HG03175 (cell line): ENCODE measurements around the gene ADCY3.

Experiments used
- ATAC-seq: cut with Tn5 transposase; IDR thresholded peaks from one replicate; pipeline ENCODE4 v1.9.1; 2021; ENCODE audit warnings: mild to moderate bottlenecking, moderate library complexity; ENCODE audit not compliant: unreplicated experiment

ADCY3 gene

DNA sequence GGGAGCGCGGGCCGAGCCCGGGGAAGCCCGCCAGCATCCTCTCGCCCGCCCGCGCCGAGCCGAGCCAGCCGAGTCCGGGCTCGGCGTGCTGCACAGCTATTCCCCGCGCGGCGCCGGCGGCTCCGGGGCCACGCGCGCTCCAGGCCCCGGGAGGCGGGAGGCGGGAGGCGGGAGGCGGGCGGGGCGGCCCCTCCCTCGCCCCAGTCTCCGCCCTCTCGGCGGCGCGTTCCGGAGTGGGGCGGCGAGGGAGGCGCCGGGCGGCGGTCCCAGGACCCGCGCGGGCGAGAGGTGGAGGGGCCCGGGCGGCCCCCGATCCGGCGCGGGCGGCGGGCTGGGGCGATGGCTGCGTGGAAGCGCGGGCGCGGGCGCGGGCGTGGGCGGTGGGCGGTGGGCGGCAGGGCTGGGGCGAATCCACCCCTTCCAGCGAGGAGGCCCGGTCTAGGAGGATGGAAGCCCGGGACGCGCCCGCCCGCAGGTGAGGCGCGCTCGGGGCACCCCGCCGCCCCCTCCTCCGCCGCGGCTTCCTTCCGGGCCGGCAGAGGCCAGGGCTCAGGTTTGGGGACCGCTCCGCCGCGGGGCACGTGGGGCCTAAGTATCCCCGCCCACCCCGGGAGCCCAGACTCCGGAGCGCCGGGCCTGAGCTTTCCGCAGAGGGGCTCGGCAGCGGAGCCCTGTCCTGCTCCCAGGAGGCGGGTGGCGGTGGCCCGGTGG is at the start of gene ADCY3:
Gene ADCY3, minus strand, starts transcription at position 140 of the 711 bp plus-strand sequence. CDS start 1,250 bp downstream, outside the sequence.
- ATAC-seq = peak; percentile 52

DNA sequence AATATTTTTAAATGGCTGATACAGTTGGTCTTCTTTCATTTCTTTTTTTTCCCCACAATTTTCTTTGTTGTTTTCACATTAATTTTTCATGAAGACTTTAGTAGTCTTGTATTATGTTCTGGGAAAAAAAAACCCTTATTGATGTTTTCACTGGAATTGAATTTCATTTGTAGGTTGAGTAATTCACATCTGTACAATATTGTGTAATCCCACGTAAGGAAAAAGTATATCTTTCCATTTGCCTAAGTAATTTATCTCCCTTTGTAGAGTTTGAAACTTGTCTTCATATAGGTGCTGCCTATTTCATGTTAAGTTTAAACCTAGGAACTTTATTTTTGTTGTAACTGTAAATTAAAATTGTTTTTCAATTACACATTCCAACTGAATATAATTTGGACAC is 49.7 kb upstream of the ADCY3 start:
- ATAC-seq = no peak

DNA sequence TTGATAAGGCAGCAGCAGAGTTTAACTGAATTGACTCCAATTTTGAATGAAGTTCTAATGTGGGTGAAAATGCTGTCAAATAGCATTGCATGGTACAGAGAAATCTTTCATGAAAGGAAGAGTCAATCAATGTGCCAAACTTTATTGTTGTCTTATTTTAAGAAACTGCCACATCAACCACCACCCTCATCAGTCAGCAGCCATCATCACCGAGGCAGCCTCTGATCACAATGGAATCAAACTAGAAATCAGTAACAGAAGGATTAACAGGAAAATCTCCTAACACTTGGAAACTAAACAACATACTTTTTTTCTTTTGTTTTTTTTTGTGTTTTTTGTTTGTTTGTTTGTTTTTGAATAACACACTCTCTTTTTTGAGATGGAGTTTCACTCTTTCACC is 41.9 kb upstream of the ADCY3 start:
- ATAC-seq = no peak

DNA sequence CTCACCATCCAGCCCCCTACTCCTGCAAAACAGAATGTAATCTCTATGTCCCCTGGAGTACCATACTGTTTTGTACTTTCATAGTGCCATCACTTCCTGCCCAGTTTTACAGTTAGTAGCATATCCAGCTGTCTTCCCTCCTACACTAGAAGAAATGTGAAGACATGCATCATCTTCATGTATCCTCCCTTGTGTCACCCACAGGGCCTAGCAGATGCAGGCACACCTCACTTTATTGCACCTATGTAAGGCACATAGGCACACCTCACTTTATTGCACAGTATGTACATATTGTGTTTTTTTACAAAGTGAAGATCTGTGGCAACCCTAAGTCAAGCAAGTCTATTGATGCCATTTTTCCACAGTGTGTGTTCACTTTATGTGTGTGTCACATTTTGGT is 39.7 kb upstream of the ADCY3 start:
- ATAC-seq = no peak

DNA sequence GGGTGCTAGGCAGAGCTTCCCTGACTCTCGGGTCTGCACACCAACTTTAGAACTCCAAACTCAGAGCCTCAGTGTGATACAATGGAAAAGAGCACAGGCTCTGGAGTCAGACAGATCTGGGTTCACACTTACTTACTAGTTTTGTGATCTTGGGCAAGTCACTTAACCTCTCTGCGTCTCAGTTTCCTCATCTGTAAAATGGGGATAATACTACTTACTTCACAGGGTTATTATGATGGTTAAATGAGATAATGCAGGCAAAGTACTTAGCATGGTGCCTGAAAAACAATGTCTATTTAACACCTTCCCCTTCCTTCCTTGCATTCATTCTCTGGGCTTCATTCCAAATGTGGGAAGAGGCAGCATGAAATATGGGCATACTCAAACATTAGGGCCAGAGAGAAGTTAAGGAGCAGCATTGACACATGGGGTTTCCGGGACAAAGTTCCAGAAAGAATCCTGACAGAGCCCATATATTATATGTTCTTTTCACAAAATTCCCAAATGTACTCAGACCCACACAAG is 38.4 kb upstream of the ADCY3 start:
- ATAC-seq = no peak

DNA sequence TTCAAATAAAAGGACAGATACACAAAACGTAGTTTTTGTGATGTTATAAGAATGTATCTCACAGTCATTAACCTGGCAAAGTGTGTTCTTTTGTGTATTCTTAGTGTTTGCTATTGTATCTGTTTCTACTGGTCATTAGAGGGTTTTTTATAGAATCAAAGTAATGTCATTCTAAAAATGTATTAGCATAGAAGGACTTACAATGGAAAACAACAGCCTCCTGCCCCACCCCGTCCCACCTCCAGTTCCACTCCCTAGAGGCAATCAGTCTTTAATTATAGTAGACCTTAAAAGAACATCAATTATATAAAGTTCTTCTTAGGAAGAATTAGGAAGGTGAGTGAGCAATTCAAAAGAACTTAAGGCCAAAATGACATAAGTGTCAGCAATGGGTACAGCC is 37.9 kb upstream of the ADCY3 start:
- no peak for ATAC-seq

DNA sequence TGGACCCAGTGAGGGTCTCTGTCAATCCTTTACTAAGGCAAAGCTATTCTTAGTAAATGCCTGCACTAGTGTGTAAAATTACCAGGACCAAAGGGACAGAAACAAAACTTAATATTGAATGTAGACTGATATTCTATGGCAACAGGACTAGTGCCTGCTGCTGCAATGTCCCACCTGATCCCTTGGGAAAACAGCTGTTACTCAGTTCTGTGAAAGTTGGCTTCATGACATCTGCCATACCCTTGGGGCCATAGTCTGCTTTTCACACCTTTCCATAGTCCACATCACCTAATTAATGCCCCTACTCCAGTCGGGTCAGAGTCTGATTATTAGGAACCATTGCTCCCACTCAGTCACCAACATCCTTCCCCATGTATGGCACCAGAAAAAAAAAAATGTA is 37.2 kb upstream of the ADCY3 start:
- no peak for ATAC-seq

DNA sequence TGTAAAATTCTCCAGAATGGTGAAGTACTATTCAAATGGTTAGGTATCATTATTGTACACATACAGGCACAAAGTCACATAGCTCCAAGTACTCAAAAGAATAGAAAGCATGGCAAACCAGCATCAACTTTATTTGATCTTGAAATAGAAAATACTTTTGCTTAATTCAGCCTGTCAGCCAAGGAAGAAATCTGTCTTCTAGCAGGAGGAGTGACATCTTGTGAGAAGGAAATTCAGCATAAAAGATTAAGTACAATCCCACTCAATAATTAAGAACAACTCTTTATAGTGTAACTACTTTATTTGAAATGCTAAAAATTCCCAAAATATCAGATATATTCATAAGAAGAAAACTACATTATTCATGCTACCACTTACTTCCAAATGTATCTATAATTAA is 35.9 kb upstream of the ADCY3 start:
- no peak for ATAC-seq

DNA sequence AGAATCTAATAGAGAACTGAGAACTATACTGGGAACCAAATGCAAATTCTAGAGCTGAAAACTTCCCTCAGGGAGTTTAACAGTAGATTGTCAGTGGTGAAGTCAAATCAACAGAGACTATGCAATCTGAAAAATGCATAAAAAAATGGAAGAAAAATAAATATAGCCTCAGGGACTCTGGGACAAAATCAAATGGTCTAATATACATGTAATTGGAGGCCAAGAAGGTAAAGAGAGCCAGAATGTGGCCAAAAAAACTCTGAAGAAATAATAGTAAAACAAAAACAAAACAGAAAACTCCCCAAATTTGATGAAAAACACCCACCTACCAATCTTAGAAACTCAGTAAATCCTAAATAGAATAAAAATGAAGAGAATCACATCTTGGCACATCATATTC is 35.2 kb upstream of the ADCY3 start:
- no peak for ATAC-seq

DNA sequence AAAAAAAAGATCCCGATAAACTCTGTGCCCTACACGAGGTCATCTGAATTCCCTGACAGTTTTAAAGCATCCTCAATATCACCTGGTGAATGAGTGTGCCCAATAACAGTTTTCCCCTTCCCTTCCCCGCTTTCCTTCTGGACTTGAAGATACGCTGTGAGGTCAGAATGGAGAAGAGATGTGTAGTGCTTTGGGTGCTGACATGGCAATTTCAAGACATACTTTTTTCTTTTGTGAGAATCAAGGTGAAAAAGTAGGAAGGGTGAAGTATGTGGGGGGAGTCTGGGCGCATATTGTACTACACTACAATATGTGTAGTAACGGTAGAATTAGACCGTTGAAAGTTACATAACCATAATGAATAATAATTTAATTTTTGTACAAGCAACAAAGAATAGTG is 30.1 kb upstream of the ADCY3 start:
- no peak for ATAC-seq

DNA sequence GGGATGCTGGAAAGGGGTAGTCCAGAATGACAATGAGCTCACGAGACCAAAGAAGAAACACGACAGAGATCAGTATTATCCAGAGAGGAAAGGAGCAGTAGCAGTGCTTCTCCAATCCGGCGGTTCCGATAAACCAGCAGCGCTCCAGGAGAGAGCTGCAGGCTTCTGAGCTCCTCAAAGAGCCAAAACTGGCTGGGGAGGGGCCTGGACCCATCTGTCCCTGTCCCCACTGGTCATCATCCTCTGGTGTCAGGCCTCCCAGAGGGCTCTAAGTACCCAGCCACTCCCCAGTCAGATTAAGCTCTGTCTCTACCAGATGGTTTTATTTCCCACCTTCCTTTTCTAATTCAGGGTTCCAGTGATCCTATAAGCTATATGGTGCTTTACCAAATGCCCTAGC is 28.5 kb upstream of the ADCY3 start:
- no peak for ATAC-seq

DNA sequence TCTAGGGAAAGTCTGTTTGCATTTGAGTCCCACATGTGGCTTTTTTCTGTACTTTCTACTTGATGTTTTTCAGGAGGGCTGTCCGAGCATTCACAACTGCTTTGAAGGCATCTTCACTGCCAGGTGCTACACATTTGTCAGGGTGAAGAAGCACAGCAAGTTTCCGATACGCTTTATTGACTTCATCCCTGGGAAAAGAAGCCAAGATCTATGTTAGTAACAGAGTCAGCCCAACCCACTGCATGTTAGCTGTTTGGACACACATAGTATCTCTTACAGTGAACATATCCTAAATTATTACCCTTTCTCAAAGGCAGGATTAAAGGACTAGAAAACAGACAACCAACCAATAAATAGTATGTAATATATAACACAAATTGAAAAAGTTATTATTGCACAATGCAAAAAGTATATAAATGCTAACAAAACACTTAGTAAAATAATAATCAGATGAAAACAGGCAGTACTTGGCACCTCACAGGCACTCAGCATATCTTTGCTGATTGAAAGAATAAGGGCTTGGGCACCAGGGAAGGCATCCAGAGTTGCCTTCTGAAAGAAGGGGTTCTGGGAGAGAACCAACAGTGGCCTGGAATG is 27.6 kb upstream of the ADCY3 start:
- no peak for ATAC-seq

DNA sequence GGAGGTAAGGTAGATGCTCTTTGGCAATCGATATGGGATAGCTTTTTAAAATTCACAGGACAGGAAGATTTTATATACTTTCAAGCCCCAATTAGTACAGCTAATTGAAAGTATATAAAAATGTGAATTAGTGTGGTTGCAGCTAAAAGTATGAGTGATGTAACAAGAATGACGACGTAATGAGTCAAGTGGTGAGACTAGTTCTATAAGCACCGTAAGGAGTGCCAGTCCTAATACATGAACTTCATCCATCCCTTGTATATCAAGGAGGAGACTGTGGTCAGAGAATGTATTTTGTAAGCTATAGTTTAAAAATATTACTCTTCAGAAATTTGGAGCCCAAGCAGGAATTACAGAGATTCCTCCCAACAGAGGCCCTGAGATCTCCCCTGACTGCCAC is 25.9 kb upstream of the ADCY3 start:
- no peak for ATAC-seq

DNA sequence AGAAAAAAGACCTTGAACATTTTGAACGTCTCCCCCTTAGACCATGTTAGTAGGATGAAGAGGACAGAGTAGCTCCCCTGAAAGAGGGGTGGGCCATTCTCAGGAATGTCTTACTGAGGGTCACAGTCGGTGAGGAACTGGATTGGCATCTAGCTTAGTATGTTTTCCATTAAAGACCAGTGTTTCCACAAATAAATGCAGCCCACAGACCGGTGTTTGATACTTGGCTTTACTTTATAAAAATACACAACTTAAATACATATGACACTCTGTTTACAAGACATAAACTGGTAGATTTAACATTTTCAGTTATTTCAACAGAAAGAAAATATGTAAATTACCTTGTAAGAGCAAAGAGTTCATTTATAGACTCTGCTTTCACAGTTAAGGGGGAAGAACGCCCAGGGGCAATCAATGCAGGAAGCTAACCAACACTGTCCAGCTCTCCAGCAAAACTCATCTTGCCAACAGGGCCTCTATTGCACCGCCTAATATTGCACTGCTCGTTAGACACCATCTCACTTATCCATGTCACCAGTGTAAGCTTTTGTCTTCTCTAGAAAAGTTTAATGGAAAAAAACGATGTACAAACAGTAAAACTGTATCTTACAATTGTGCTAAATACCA is 23.5 kb upstream of the ADCY3 start:
- no peak for ATAC-seq

DNA sequence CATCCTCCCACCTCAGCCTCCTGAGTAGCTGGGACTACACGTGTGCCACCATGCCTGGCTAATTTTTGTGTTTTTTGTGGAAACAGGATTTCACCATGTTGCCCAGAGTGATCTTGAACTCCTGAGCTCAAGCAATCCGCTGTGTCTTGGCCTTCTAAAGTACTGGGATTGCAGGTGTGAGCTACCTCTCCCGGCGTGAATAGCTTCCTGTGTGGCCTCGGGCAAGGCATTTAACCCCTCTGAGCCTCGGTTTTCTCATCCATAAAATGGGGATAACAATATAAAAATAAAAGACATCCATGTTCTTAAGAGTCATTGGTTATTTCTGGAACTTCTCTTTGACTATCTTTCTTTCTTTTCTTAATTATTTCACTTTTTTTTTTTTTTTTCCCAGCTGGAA is 19.3 kb upstream of the ADCY3 start:
- no peak for ATAC-seq

DNA sequence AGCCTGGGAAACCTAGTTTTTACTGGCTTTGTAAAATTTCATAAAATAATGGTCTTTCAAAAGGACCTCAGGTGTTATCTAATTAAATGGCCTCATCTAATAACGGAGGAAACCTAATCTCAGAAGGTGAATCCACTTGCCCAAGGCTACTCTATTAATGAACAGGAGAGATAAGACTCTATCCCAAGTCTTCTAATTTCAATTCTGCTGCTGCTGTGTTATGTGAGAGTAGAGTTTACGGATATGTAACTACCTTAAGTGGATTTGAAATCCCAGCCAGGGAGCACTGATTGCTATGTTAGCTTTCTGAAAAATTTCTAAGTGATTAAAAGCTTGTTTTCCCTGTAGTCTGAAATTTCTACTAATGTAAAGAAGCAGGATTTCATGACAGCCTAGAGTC is 17.2 kb upstream of the ADCY3 start:
- ATAC-seq = no peak

DNA sequence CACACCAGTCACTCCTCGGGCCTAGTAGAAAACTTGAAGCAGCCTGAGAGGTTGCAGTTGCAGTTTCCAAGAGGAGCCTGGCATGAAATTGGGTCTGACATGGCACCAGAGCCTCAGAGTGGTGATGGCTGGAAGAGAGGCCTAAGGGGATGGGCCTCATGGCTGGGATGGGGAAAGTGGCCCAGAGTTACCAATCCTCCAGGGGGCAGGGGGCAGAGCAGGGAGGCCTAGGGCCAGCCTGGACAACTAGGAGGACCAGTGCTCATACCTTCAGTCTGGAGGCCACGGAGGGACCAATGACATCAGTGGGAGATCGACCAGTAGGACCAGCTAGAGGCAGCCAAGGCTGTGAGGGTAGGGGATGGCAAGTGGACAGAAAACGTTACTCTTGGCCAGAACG is 15.1 kb upstream of the ADCY3 start:
- ATAC-seq = no peak

DNA sequence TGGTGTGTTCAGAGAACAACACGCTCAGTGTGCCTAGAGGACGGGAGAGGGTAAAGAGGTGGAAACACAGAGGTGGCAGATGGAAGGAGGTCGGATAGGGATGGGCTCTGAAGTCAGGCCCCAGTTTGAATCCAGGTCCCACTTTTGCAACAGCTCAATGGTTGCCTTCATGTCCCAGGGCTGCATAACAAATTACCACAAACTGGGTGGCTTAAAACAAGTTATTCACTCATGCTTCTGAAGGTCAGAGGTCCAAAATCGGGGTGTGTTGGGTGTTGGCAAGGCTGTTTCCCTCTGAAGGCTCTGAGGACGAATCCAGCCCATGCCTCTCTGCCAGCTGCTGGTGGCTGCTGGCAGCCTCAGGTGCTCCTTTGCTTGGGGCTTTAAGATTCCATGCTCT is 12.7 kb upstream of the ADCY3 start:
- ATAC-seq = no peak

DNA sequence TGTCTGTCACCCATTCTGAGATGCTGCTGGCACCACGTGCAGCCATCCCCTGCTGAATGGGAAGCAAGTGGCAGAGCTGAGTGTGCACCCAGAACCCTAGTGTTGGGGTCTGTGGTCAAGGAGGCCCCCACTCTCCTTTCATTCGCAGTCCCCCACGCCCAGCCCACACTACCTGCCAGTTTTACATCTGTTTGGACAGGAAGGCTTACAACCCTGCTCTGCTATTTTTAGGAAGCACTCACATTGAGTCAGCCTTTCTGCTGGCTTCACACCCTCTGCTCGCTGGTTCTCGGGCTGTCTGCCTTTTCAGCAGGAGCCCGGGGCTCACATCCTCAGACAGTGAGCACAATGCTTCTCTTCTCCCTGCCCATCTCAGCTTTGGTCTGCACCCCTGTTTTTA is 10.7 kb upstream of the ADCY3 start:
- peak; percentile 67 for ATAC-seq

DNA sequence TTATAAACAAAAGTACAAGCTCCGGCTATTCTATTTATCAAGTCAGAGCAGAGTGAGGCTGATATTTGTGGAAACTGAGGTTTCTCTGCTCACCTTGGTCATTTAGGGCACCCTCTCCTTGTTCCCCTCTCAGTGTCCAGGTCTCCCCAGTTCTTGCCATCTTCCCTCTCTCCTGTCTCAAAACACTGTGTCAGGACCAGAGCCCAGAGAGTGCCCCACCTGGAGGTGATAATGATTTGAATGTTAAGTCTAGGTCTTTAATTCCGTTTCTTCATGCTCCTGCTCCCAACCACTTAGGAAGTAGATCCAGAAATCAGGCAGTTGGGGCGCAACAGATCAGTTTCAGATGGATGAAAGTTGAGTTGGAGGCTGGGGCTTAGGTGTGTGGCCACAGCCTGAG is 9.2 kb upstream of the ADCY3 start:
- no peak for ATAC-seq

DNA sequence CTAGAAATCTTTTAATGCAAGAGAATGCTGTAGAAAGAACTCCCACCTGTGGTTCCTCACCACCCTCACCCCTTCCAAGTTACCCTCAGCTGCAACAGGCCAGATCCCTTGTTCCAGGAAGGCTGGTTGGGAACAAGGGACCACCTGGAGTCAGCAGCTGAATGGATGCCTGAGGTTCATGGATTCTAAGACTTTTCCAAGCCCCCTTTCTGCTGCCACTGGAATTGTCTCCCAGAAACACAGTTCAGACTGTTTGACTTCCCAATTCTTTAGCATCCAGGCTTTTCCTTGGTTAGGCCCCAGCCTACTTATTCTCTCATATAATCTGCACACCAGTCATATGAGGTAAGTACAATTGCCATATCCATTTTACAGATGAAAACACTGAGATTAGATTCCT is 8.0 kb upstream of the ADCY3 start:
- no peak for ATAC-seq

DNA sequence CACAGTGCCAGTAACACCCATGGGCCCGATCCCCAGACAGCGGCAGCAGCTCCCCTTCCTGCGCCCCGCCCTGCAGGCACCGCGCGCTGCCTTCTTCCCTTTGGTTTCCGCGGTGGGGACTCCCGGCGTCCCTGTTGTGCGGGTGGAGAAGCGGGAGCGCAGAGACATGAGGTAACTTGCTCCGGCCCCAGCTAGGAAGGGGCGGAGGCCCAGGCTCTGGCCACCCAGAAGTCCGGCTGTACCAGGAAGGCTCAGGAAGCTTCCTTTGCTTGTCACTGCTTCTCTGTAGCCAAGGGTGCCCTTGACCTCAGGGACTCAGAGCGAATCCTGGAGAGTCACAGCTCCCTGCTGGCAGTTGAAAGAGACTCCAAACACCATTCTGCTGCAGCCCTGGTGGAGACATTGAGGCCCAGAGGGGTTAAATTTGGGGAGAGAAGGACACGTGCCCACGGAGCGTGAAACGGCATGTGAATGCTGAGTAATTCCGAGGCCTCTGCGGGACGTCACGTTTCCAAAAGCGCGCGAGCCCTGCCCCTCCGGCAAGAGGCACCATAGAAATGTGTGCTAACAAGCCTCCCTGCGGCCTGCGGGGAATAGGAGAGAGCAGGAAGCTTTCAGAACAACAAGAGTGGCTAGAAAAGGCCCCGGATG is 6.7 kb upstream of the ADCY3 start:
- no peak for ATAC-seq
